Mammary epithelial cell (primary cell): ENCODE data around the gene EID3.

Source experiments
- CTCF ChIP-seq, 2 donors: IDR thresholded peaks in 1 of 2; conservative IDR thresholded peaks in 1 of 2; 2 replicates each; pipeline ENCODE4 v1.5.1; 2011 to 2012; ENCODE audit warnings: inconsistent platforms in 2 of 2, low read length in 2 of 2, mild to moderate bottlenecking in 2 of 2, control low read depth in 1 of 2, low read depth in 1 of 2; ENCODE audit not compliant: insufficient read depth in 1 of 2; ENCODE audit errors: extremely low read depth in 1 of 2
- EZH2 ChIP-seq: IDR thresholded peaks from 2 replicates; pipeline ENCODE4 v1.6.1; 2012; ENCODE audit warnings: low read length, inconsistent platforms, borderline replicate concordance

GRCh38 chr12:104351057-104351983, 47.8 kb downstream of the EID3 start:
- TF ChIP-seq EZH2: no peak
- TF ChIP-seq CTCF (conservative IDR thresholded peaks at IDR 0.05 in 1 of 2, IDR thresholded peaks at IDR 0.05 in 1 of 2; ENCODE audit: extremely low read depth in 1 of 2, insufficient read depth in 1 of 2, low read depth in 1 of 2, low read length in 2 of 2): no peak
